Endometrial microvascular endothelial cells (primary cell): ENCODE data around the gene BZW1. TPM values are rescaled to one million over a fixed set of nuclear protein-coding genes. Genes with fewer than 3 reads are reported as not detected.
"Not testable (repeated sequence)": the region's sequence is repeated elsewhere in the genome, so short reads cannot be mapped to it uniquely, and the experiment has no call there.

Experiments used
- in situ Hi-C: cut with HindIII; loops from 2 replicates; pipeline ENCODE4 v1.10.0; 2017; ENCODE audit warnings: low sequenced_read_pairs, low pct_unique_long_range_greater_than_20kb; ENCODE audit errors: inconsistent ontology term
- total RNA-seq: library from RNA; depleted of rRNA; stranded (reverse); fragments of >200 nt; gene quantifications from one replicate; pipeline ENCODE4 v1.2.3, GENCODE V29; 2015; ENCODE audit errors: inconsistent ontology term

BZW1 gene
- total RNA-seq, 1 donor from 2014 or later: 578 TPM

DNA sequence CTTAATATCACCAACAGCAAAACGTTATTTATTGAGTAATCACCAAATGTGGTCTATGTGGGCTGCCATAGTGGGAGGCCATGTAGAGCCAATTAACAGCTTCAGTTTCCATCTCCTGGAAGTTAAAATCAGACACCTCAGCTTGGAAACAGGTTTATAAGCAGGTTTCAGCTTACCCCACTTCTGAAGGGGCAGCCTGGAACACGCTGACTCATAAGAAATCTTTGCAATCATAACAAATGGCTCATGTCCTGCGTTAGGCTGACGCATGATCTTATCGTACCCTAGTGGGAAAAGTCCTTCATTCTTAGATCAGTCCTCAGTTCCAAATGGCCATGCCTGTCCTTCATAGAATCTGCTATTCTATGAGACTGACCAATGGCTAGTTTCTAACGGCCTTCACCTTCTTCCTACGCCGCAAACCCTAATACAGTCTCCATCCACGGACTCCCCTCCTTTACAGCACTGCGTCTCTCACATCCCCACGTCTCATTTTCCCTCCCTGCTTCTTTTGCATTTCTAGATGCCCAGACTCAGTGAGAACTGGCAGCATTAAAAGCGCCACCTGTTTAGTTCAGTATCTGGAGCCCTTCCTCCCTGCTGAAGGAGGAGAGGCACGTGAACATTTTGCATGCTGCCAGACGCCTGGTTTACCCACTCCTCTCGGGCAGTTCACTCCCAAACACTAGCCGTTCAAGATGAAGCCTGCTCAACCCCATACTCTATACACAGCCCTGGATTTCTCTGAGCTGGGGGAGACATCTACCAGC is 24.2 kb upstream of the BZW1 start:
- in situ Hi-C loops: no loop called here

DNA sequence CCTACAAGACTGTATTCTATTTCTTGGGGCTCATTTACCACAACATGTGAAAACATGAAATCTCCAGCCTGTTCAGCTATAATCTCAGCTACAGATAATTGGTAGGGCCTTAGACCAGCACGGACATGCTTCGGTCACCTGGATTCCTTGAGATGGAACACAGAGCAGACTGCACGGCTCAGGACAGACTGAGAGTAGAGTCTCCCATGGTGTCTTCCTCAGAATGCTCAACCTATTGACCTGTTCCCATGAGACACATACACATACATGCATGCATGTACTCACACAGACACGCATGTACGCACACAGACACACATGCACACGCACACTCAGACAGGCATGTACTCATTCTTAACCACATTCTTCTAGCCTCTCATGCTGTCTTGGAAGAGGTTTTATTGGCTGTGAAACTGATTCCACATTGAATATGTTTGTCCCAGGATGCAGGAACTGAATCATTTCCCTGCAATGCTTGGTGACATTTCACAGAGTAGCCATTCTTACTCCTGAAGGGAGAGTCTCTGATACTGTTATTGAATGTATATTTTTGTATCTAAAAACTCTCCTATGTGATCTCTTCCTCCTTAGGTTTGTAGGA is 23.5 kb upstream of the BZW1 start:
- in situ Hi-C loops: no loop called here

DNA sequence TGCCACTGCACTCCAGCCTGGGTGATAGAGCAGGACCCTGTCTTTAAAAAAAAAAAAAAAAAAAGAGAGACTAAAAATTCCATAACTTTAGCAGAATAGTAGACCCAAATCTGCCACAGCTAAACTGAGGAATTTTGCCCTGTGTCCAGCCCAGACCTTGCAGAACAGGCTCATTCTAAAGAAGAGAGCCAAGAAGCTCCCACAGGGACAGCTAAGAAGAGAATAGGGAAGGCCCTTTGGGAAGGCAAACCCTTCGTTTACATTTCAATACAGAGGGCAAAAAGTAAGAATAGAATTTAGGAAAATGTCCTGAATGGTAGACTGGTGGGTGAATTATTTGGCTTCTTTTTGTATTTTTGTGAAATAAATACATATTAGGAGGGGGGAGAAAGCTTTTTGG is 21.5 kb upstream of the BZW1 start:
- in situ Hi-C loops: no loop called here

DNA sequence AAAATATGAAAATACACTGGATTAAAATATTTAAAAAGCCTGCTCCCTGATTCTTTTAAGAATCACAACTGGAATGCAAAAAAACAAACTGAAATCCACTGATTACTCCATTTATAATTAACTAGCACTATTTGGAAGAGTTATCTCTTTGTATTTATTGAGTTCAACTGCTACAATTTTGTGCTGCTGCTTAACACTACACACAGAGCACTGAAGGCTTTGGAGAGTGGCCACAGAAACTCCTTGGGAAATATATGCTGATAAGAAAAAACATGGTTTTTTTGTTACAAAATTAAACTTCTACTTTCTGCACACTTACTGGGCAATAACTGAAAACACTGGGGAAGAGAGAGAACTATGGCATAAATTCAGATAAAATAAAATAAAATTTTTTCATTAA is 19.8 kb upstream of the BZW1 start:
- in situ Hi-C loops: no loop called here

DNA sequence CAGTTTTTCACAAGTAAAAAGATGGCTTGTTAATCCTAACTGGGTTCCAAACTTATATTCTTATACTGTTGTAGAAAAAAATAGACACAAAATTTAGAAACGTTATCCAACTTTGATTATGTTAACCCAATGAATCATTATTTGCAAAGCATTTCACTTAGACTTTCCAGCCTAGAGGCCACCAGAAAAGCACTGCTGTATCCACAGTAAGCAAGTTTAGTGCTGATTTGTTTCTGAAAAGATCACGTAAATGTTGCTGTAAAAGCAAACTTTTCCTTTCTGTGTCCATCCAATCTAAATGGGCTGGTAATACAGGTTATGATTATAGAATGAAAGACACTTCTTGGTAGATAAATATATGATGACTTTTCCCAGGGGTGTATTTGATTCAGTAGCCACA is 17.6 kb upstream of the BZW1 start:
- in situ Hi-C loops: no loop called here

DNA sequence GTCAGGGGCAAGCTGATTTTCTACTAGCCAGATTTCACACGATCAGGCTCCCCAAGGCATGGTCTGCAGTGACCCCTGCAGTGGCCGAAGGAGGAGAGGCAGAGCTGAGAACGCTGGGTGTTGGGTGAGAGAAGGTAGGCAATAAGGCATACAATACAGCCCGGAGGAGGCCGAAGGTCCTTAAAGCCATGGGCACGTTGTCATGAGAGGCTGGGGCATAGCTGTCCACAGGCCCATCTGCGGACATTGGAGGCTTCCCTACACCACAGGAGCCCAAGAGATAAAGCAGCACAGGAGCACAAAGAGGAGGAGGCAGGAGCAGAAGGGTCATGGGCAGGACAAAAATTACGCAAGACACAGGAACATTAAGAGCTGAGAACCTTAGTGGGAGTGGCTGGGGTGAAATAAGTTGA is 16.7 kb upstream of the BZW1 start:
- in situ Hi-C loops: no loop called here

DNA sequence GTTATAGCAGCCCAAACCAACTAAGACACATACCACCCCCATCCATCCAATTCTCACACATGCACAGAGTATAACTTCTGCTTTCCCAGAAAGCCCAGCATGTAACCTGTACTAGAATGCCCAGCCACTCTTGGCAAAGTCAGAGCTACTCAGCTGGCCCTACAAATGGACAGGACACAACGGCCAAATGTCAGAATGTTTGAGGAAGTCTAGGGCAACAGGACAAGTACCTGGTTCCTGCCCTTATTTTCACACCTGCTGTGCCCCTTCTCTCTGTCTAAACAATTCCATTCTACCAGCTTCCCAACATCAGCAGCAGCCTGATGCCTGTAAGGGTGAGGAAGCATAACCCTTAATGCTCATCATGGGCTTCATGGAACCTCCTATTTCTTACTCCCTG is 15.1 kb upstream of the BZW1 start:
- in situ Hi-C loops: no loop called here

DNA sequence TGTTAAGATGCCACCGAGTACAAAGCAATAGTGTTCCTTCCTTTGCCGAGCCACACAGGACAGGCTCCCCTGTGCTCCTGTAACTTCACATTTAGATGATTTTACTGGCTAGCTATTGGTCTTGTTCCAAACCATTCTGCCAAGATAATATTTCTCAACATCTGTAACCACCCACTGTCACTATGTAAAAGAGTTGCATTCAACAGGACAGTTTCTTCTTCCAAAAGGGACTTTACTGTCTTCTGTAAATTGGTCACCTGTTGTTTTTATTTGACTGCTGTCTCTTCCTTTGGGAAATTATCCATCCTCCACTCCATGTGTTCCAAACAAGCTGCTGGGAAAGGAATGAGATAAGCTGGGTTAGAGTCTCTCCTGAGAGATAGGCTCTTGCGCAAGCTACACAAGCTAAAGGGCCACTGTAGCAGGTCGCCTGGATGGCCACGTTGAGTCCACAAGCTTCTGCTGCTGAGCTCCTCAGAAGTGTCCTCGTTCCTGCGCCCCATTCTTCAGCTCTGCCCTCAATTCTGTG is 14.4 kb upstream of the BZW1 start:
- in situ Hi-C loops: no loop called here

DNA sequence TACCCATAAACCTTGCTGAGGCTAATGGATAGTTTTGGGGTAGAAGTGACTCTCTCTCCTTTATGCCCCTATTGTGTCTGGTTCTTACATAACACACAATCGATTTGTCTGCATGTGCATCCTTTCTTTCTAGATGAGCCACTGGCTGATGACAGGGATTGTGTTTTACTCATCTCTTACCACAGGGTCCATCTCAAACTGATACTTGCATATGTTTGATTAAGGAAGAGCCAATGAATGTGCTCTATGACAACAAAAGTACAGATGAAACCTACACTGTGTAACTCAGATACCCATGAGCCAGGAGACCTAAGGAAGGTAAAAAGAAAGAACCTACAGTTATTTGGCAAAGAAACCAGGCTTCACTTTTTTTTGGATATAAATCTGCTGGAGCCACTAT is 13.2 kb upstream of the BZW1 start:
- in situ Hi-C loops: no loop called here

DNA sequence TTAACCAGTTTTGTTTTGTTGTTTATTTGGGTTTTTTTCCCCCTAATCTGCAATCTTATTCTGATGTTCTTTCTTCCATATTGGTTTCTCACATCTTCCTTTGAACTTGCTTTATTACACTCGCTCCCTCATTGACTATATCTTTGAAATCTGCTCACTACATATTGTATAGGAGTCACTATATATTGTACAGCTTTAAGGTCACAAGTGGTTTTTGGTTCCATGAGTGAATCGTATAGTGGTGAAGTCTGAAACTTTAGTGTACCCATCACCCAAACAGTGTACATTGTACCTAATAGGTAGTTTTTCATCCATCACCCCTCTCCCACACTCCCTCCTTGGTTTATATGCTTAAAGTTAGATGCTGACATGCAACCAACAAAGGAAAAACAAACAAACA is 11.3 kb upstream of the BZW1 start:
- in situ Hi-C loops: no loop called here

DNA sequence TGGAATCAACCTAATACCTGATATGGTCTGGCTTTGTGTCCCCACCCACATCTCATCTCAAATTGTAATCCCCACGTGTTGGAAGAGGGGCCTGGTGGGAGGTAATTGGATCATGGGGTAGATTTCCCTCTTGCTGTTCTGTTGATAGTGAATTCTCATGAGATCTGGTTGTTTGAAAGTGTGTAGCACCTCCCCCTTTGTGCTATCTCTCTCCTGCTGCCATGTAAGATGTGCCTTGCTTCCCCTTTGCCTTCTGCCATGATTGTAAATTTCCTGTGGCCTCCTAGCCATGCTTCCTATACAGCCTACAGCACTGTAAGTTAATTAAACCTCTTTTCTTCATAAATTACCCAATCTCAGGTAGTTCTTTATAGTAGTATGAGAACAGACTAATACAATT is 10.3 kb upstream of the BZW1 start:
- in situ Hi-C loops: not testable (repeated sequence)

DNA sequence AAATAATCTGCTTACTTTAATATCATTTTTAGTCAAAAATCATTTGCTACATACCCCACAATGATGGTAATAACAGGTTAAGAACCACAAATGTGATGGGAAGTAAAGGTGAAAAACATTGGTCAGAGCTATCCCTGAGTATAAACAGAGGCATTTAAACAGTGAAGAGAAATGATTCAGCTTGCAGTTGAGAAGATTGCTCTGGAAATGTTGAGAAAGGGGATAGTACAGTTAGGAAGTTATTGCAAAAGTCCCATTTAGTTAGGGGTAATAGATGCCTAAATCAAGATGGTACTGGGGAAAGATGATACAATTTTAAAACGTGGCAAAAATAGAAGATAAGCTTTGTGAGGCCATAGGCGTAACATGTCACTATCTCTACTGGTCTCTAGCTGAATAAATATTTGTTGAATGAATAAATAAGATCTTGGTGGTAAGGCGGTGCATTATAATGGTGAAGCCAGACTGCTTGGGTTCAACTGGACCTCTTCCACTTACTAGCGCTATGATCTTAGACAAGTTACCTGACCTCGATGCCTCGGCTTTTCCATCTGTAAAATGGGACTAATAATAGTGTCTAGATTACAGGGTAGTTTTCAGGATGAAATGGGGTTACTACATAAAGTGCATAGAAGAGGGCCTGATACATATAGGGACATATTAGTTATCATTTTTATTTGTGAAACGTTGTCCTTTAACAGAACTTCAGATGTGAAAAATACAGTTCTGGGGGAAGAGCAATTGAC is 2.0 kb upstream of the BZW1 start:
- in situ Hi-C loops: no loop called here

DNA sequence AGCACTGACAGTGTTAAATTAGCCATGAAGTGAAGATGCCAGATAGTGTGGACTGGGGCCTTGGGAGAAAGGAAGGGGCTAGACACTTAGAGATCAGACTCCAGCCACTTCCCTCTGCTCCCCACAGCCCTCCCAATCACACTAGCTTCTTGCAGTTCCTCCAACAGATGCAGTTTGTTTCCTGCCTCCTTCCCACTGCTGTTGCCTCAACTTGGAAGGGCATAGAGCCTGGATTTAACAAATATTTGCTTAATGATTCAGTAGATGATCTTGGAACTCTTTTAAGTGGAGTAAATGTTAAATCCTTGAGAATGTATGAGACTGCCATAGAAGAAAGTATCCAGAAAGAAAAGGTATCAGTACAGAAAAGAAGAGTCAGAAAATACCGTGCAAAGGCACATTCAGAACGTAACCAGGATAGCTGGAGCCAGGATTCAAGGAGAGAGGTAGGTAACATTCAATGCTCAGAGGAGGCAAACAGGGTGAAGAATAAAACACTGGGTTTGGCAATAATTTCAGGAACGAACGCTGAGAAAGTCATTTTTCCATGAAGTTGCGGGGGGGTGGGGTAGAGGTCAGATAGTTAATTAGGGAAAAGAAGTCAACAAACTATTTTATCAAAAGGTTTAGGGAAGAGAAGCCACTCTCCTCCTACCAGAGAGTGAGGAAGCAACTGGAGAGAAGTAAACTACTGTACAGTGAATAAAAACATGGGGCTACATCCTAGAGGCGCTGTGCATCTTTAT is 1.3 kb upstream of the BZW1 start:
- in situ Hi-C loops: no loop called here

DNA sequence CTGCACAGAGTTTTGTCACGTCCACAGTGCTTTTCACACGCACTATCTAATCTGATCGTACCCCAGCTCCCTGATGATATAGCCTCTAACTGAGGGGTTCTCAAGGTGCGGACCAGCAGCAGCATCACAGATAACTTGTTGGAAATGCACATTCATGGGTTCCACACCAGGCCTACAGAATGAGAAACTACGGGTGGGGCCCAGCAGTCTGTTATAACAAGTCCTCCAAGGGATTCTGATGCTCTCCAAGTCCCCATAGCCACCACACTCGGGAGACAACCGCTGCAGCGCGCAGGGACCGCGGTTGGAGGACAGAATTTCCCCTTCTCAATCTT is 745 bp upstream of the BZW1 start:
- in situ Hi-C loops: no loop called here

DNA sequence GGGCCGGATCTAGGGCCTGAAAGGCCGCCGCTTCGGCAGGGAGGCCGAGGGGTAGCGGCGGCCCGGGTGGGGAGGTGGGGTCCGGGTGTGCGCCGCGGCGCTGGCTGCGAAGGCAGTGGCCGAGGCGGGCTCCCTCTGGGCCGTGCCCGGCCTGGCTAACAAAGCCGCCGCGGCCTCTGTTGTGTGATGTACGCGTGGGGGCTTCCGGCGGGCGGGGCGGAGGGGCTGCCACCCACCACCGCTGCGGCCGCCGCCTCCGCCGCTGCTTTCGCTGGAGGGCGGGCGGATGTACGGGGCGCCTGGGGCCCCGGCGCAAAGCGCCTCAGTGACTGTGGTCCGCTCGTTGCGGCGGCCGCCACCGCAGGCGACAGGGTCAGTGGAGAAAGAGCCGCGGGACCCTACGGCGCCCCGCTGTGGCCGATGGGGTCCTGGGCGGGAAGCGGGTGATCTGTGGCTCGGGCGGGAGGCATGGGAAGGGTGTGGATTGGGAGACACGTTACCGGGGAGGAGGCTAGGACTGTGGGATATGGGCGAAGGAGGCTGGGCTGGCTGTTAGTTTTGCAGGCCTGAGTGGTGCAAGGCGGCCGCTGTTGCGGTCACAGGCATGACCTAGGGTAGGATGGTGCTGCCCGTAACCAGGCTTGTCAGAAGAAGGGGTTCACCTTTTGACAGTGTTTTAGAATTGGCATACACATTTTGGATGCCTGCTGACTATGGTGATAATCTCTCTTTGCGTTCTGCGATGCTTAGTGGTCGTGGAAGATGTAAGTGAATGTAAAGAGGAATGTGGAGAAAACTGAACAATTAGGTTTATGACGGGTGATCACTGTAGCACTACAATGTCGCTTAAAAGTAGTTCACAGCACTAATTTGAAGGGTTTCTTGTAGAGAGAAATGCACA is 662 bp downstream of the BZW1 start:
- in situ Hi-C loops: no loop called here

DNA sequence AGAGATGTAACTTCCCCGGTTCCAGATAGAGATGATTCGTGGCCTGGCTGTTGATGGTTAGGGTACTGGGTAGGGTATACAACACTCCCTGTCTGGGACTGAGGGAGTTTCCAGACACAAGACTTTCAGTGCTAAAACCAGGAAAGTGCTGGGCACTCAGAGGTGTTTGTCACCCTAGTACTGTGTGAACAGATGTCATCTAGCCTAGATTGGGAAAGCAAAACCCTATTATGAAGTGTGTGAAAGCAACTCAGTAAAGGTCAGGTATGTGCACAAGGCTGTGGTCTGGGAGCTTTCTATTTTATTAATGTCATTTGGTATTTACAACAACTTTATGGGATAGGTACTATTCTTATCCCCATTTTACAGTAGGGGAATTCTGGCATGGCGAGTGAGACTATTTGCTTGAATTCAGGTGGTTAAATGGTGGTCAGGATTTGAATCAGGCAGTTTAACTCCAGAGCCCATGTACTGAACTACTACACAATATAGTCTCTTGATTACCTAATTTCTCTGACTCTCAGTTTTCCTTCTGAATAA is 2.6 kb downstream of the BZW1 start:
- in situ Hi-C loops: no loop called here

DNA sequence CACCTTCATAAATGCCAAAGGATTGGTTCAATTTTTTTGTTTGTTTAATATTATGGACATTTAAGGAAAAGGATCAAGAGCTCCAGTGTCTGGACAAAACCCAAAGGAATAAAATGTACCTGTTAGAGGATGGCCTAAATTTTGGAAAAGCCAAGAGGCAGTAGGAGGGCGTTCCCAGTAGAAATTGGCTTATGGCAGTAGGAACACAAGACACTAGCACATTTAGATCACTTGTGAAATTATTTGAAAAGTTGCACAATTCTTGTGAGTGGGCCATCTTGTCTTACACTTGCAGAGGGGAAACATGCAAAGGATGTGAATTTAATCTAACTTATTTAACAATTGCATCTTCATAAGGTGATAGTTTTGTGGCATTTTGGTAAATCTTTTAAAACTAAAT is 3.2 kb downstream of the BZW1 start:
- in situ Hi-C loops: no loop called here

DNA sequence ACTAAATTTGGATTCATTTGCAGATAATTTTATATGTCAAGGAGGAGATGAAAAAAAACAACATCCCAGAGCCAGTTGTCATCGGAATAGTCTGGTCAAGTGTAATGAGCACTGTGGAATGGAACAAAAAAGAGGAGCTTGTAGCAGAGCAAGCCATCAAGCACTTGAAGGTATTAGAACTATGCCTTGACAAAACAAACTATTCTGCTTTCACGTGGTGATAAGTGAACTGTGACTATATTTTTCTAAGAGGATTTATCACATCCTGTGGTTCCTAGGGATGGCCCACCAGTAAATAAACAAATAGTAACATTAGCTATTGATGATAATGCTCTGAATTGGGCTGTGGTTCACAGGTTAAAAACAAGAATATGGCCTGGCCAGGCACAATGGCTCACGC is 7.0 kb downstream of the BZW1 start:
- in situ Hi-C loops: not testable (repeated sequence)
